Sigmoid colon (tissue), 4 donors: ENCODE results near the gene KDR.

Experiments used
- EP300 ChIP-seq, 4 donors: sonication (generic); formaldehyde crosslinking; IDR thresholded peaks; one replicate each; pipeline ENCODE4 v1.6.1; 2017; ENCODE audit warnings: antibody characterized with exemption in 4 of 4
- POLR2A ChIP-seq, 2 donors: fragments of 450-650 bp; IDR thresholded peaks; one replicate each; pipeline ENCODE4 v1.6.1; 2016; ENCODE audit warnings: antibody characterized with exemption in 2 of 2, mild to moderate bottlenecking in 2 of 2, moderate library complexity in 2 of 2
- POLR2AphosphoS5 ChIP-seq, 4 donors: sonication (generic); formaldehyde crosslinking; IDR thresholded peaks; one replicate each; pipeline ENCODE4 v1.6.1; 2017; ENCODE audit warnings: antibody characterized with exemption in 4 of 4
- TF ChIP-seq, protein P1 (sequence below), 4 experiments: fragments of 450-650 bp in 3 of 4; fragments of 200-600 bp in 1 of 4; IDR thresholded peaks; one replicate each; pipeline ENCODE4 v1.5.1; 2016 to 2019; ENCODE audit warnings: antibody characterized with exemption in 4 of 4, mild to moderate bottlenecking in 3 of 4, moderate library complexity in 2 of 4

DNA sequence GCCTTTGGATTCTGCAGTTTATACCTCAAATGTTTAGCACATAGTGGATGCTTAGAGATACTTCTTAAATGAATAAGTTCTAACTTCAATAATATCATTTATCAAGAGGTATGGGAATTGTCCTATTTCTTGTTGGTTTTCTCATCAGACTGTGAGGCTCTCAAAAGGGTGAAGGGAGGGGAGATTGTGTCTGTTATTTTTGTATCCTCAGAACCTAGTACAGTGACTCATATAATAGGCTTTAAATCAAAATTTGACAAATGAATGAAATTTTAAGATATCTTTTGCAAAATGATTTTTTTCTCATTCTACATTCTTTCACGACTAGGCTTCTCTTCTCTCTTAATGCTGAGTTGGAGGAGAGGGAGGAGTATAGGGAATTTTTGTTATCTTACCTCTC, 89.5 kb downstream of the KDR start:
- TF ChIP-seq, protein P1, sequence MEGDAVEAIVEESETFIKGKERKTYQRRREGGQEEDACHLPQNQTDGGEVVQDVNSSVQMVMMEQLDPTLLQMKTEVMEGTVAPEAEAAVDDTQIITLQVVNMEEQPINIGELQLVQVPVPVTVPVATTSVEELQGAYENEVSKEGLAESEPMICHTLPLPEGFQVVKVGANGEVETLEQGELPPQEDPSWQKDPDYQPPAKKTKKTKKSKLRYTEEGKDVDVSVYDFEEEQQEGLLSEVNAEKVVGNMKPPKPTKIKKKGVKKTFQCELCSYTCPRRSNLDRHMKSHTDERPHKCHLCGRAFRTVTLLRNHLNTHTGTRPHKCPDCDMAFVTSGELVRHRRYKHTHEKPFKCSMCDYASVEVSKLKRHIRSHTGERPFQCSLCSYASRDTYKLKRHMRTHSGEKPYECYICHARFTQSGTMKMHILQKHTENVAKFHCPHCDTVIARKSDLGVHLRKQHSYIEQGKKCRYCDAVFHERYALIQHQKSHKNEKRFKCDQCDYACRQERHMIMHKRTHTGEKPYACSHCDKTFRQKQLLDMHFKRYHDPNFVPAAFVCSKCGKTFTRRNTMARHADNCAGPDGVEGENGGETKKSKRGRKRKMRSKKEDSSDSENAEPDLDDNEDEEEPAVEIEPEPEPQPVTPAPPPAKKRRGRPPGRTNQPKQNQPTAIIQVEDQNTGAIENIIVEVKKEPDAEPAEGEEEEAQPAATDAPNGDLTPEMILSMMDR (IDR thresholded peaks at IDR 0.05), result no peak
- TF ChIP-seq EP300 (IDR thresholded peaks at IDR 0.05) (no peak), POLR2A (IDR thresholded peaks at IDR 0.05) (no peak), POLR2AphosphoS5 (IDR thresholded peaks at IDR 0.05) (no peak)
